Suppressor macrophage (primary cell): Measurements from ENCODE around the gene POLE.
"Not testable (repeated sequence)": the region's sequence is repeated elsewhere in the genome, so short reads cannot be mapped to it uniquely, and the experiment has no call there.

Experiments
- DNase-seq, 4 experiments: peaks; one replicate each; pipeline ENCODE4 v3.0.0-alpha.2; 2020 to 2022

POLE gene

DNA sequence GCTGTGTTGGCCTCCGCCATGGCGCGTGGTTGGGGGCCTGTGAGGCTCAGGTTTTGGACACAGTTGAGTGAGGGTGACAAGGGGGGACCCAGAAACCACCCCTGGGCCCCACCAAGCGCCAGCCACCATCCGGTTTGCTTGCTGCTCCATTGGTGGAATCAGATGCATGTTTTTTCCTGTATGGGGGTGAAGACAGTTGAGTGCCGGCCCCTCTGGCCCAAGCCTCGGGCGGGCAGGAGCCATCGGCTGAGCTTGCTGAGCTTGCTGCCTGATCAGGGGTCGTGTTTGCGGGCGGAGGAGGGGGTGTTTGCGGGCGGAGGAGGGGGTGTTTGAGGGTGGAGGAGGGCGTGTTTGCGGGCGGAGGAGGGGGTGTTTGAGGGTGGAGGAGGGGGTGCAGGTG is 29.9 kb upstream of the POLE start:
- DNase-seq = no peak

DNA sequence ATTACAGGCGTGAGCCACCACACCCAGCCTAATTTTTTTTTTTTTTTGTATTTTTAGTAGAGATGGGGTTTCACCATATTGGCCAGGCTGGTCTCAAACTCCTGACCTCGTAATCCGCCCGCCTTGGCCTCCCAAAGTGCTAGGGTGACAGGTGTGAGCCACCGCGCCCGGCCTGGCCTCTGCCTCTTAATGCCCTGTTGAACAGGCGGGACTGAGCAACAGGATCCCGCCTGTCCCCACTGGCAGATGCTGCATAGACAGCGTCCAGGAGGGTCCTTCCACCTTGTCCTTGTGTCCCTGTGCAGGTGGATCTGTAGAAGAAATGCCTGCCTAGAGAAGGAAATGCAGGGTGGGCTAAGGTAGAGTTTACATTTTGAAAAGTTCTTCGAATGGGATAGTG is 29.2 kb upstream of the POLE start:
- no peak for DNase-seq

DNA sequence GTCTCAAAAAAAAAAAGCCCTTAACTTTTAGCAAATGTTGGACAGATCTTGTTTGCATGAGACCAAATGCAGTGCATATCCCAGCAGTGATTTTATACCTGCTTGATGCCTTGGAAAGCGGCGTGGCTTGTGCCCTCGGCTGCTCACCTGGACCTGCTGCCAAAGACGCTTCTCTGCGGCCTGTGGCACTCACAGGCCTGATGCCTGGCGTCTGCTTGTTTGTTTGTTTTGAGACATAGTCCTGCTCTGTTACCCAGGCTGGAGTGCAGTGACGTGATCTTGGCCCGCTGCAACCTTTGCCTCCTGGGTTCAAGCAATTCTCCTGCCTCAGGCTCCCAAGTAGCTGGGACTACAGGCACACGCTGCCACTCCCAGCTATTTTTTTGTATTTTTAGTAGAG is 28.7 kb upstream of the POLE start:
- DNase-seq = no peak

DNA sequence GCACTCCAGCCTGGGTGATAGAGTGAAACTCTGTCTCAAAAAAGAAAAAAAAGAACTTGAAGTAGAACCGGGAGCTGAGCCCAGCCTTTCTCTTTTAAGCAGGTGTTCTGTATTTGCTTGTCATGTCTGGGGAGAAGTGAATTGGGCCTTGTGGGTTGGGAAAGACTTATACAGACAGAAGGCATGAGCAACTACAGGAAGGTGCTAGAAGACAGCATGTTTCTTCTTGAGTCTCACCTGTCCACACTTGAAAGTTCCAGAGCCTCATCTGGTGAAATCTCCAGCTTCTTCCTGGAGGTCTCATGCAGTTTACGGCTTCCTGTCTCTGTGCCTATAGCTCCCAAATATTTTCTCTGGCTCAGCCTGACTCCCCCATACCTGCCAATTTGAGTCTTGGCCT is 26.0 kb upstream of the POLE start:
- no peak for DNase-seq

DNA sequence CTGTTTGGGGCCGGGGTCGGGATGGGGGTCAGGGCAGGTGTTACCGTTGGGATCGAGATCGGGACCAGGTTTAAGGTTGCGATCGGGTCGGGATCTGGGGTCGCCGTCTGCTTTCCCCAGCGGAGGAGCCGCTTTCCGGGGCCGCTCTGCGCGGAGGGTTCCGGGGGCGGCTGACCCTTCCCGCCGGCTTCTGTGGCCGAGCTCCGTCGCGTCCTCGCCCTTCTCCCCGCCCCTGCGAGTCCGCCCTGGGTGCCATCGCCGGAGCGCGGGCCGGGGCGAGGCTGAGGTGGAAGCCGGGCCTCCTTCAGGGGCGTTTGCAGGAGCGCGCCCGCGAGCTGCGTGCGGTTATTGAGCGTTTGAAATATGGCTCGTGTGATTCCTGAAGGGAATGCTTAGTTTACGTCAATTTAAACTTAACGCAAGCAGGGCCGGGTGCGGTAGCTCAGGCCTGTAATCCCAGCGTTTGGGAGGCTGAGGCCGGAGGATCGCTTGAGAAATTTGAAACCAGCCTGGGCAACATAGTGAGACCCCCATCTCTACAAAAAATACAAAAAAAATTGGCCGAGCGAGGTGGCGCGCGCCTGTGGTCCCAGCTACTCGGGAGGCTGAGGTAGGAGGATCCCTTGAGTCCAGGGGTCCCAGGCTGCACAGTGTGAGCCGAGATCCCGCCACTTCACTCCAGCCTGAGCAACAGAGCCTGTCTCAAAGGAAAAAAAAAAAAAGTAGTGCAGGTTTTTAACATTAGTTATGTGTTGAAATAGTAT is 24.1 kb upstream of the POLE start:
- DNase-seq = peak; percentile 35 to 74 (median 46)

DNA sequence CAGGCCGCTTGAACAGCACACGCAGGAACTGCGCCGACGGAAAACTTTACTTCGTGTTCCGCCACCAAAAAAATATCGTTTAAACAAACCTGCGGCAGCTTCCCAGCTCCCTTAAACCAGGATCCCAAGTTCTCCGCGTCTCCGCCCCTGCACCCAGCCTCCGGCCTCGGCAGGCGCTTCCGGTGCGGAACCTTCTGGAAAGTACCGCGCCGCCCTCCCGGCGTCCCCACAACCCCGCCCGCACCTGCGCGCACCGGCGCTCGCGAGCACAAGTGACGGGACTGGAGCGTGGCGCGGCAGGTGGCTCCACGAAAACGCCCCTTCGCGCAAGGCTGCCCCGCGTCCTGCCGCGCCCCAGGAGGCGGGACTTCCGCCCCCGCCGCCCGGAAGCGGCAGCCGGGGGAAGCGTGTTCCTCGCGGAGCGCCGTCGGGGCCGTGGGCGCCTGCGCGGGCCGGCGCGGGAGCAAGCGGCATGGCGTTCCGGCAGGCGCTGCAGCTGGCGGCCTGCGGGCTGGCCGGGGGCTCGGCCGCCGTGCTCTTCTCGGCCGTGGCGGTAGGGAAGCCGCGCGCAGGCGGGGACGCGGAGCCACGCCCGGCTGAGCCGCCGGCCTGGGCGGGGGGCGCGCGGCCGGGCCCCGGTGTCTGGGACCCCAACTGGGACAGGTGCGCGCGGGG is 23.4 kb upstream of the POLE start, which contains the start of gene PGAM5:
Gene PGAM5, plus strand, starts transcription at position 438 of the 675 bp plus-strand sequence. Its CDS starts 35 bp downstream, at position 473.
- DNase-seq = peak; percentile 90 to 97 (median 94)

DNA sequence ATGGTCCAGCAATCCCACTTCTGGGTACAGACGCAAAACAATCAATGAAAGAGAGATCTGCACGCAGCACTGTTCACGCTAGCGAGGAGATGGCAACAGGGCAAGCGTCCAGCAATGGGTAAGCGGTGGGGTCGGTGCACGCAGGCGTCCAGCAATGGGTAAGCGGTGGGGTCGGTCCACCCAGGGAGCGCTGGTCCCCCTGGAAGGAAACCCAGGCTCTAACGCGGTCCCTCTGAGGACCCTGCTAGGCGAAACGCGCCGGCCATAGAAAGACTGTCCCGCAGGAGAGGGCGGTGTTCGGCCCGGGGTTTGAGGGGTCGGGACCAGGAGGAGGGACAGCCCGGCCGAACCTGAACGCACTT is 22.9 kb upstream of the POLE start:
- DNase-seq = peak in 1 of 4 experiments; percentile 44

DNA sequence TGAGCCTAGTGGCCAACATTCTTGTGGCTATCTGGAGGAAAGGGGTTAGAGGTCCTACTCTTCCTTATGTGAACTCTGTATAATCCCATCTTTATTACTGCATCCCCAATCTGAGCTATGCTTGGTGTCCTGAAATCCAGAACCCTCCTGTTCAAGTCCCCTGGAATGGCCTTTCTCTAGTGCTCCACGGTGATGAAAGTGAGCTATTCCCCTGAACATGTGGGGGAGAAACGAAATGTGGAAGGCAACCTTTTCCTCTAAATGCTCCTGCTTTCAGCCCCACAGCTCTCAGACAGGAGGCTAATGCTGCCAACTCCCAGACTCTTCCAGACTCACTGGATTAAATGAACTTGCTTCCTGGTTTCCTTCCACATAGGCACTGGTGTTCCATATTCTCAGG is 21.0 kb upstream of the POLE start:
- DNase-seq = no peak

DNA sequence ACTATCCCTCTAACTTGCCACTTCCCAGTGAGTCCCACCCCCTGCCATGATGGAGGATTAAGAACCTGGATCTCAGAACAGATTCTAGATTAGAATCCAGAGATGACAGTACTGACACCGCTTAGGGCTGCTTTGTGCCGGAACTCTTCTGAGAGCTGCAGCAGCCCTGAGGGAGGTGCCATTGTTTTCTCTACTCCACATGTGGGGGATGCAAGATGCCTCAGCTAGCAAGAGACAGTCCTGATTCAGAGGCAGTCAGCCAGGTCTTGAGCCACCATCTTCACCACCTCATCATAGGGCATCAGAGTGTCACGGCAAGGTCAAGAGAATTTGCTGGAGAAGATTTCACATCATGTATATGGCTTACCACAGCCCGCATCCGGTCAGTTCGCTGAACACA is 20.1 kb upstream of the POLE start:
- DNase-seq = no peak

DNA sequence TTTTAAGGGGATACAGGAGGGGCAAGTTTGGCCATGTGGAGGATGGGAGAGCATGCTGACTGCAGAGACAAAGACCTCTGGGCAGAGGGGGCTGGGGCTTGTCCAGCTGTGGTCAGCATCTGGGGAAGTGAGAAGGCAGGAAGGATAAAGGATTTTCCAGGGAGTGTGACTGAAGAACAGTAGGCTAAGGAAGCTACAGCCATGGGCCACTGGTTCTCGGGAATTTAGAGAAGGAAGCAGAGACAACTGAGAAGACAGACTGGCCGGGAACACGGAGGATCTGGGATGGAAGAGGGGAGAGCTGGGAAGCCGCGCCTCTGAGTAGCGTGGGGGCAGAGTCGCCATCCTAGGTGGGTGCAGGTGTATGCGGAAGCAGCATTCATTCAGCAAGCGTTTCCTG is 16.5 kb upstream of the POLE start:
- no peak for DNase-seq

DNA sequence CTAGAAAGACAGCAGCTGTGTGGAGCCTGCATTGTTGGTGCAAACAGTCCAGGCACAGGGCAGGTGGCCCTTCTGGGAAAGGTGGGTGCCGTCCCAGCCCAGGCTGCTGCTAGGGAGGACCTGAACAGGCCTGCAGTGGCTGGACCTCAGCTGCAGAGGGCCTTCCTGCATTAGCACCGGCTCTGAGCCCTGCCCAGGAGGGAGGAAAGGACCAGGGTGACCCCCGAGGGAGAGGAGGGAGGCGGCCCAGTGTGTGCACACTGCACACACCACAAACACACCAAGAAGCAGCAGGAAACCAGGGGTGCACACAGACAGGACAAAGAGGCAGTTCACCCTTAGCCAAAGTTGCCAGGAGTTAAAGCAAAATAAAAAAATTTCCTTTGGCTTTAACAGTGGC is 15.5 kb upstream of the POLE start:
- DNase-seq = no peak

DNA sequence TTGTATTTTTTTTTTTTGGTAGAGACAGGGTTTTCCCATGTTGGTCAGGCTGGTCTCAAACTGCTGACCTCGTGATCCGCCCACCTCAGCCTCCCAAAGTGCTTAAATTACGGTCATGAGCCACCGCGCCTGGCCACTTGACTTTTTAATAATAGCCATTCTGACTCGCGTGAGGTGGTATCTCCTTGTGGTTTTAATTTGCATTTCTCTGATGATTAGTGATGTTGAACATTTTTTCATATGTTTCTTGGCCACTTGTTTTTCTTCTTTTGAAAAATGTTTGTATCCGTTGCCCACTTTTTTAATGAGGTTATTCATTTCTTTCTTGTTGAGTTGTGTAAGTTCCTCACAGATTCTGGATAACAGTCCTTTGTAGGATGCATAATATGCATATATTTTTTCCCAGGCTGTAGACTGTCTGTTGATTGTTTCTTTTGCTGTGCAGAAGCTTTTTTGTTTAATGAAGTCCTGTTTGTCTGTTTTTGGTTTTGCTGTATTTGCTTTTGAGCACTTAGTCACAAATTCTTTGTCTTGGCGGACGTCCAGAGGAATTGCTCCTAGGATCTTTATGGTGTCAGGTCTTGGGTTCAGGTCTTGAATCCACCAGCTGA is 13.2 kb upstream of the POLE start:
- DNase-seq = peak; percentile 30 to 55 (median 43)

DNA sequence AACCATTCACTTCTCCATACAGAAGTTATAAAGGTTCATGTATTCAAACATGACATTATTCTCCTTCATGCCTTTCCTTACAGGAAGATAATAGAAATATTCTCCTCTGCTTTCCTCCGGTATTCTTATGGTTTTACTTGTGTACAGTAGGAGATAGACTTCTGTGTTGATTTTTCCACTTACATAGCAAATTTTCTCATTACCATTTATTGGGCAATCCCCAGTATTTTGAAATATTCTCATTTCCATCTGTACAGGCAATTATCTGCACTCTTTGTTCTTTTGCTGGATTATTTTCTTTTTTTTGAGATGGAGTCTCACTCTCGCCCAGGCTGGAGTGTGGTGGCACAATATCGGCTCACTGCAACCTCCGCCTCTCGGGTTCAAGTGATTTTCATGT is 11.2 kb upstream of the POLE start:
- DNase-seq = peak in 2 of 4 experiments; percentile 58 to 65

DNA sequence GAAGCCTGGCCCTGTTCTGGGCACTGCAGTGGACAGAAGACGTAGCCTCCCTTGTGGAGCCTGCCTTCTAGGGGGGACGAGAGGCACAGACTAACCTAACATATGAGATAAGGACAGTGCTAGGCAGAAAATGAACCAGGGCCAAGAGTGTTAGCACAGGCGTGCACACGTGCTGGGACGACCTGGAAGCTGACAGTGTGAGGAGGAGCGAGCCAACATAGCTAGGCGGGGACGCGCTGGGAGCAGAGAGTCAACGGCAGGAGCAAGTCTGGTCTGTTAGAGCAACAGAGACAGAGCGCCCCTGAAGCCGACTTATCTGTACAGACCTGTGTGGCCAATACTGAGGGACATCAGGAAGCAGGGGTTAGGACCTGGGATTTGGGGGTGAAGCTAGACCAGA is 8.3 kb upstream of the POLE start:
- no peak for DNase-seq

DNA sequence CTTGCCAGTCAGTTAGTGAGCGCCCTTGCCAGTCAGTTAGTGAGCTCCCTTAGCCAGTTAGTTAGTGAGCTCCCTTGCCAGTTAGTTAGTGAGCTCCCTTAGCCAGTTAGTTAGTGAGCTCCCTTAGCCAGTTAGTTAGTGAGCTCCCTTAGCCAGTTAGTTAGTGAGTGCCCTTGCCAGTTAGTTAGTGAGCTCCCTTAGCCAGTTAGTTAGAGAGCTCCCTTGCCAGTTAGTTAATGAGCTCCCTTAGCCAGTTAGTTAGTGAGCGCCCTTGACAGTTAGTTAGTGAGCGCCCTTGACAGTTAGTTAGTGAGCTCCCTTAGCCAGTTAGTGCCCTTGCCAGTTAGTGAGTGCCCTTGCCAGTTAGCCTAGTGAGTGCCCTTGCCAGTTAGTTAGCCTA is 7.7 kb upstream of the POLE start:
- not testable (repeated sequence) for DNase-seq

DNA sequence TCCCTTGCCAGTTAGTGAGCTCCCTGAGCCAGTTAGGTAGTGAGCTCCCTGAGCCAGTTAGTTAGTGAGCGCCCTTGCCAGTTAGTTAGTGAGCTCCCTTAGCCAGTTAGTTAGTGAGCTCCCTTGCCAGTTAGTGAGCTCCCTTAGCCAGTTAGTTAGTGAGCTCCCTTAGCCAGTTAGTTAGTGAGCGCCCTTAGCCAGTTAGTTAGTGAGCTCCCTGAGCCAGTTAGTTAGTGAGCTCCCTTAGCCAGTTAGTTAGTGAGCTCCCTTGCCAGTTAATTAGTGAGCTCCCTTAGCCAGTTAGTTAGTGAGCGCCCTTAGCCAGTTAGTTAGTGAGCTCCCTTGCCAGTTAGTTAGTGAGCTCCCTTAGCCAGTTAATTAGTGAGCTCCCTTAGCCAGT is 4.9 kb upstream of the POLE start:
- not testable (repeated sequence) for DNase-seq

DNA sequence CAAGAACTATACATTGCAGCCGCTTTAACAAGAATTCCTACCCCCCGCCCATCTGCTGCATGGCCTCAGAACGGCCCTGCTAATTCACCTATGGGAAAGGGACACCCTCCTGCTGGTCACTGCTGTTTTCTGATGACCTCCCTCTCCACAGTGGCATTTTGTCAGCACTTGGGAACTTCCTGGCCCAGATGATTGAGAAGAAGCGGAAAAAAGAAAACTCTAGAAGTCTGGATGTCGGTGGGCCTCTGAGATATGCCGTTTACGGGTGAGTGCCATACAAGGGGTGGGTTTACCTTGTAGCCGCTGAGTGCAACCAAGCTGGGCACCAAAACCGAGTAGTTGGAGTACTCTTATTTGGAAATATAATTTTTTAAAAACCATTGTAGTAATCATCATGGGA is 3.0 kb upstream of the POLE start:
- DNase-seq = no peak

DNA sequence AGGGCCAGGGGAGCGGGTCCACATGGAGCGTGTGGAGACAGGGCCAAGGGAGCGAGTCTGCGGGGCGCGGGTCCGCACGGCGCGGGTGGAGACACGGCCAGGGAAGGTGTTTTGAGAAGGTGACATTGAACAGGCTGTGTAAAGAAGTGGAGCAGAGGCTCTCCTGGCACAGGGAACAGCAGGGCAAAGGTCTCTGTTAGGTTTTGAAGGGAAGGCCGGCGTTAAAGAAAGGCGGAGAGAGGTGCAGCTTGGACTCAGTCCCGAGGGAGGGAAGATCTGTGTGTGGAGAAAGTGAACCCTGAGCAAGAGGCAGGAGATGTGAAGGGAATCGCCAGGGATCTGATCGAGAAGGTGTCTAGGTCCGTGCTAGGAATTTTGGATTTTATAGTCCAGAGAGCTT is 2.1 kb upstream of the POLE start:
- DNase-seq = no peak

DNA sequence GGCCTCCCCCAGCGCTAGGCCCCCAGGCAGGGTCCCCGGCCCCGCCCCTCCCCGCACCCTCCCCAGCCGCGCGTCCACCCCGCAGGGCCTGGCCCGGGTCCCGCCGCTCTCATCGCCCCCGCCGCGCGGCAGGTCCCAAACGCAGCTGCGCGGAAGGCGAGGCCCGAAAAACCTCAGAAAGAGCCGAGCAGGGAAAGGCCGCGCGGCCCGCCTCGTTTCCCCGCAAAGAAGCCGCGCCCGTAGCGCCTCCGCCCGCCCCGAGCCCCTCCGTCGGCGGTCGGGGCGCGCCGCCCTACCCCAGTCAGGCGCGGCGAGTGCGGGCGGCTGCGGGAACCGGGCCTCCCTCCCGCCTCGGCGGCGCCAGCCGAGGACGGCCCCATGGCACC is 324 bp downstream of the POLE start:
- peak in 2 of 4 experiments; percentile 19 to 30 for DNase-seq

DNA sequence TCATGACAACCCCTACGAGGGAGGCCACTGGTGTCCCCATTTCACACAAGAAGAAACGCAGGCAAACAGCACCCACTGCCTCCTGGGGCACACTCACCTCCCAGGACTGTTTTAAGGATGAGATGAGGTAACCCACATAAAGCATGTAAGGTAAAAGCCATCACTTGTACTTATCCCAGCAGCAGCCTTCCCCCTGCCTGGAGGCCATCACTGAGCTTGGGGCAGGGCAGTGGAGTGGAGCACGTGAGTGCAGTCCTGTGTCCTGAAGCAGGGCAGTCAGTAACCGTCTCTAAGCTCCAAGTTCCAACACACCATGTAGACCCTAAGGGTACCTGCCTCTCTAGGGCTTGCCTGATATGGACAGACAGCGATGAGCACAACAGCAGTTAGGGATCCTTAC is 1.7 kb downstream of the POLE start:
- no peak for DNase-seq

DNA sequence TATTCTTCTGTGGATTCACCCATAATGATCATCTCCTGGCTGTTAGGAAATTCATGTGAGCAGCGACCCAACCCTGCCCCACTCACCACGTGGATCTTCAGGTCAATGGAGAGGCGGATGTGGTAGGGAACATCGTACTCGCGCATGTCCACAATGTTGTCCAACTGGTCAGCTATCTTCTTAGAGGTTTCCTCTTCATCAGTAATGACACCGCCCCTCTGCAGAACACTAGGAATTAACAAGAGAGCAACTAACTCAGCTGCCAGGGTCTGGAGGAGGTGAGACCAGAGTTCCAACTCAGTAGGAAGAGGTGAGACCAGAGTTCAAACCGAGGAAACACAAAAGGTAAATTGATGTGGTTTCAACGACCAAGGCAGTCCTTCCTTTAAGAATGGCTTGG is 9.7 kb downstream of the POLE start:
- DNase-seq = no peak

DNA sequence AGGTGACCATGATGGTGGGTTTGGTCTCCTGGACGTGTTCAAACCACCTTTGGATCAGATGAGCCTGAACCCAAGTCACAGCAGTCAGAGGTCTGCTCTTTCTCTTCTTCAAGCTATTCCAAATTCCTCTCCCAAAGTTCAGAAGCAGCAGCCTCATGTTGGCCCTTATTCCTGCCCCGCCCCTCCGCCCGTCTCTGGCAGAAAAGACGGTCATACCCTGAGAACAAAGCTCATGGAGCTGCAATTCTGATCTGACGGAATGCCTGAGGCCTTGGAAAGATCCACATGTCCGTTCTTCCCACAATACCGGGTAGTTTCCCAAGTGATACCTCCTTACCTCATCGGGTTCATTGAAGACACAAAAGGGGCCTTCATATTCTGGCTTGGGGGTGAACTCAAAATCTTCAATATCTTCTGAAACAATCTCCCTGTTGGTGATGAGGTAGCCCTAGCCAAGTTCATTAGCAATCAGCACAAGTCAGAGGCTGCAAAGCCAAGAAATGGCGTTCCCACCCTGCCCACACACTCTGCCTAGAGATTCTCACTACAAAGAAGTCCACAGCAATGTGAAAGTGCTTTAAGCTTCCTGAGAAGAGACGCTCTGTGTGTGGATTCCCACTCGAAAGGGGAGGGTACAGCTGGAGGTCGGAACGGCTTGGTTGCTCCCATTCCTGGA is 11.2 kb downstream of the POLE start:
- DNase-seq = no peak

DNA sequence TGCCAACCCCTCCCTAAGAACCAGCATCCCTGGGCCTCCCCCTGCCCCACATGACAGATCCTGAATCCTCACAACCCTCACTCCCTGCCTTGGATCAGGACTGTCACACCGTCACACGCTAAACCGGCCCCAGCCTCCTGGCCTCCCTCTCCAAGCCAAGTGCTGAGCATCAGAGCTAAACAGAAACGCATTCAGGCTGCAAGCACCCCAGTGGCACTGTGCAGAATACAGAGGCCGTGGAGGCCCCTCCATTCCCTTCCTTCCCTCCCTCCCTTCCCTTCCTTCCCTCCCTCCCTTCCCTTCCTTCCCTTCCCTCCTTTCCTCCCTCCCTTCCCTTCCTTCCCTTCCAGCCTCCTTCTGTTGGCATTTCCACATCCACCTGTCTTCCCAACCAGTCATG is 12.6 kb downstream of the POLE start:
- no peak for DNase-seq
